Mammary epithelial cell (primary cell): ENCODE data around the gene NBPF6.
"Not testable (repeated sequence)": the region's sequence is repeated elsewhere in the genome, so short reads cannot be mapped to it uniquely, and the experiment has no call there.

Experiments used
- EZH2 ChIP-seq: IDR thresholded peaks from 2 replicates; pipeline ENCODE4 v1.6.1; 2012; ENCODE audit warnings: low read length, inconsistent platforms, borderline replicate concordance
- TF ChIP-seq, protein P1 (sequence below), 2 donors: IDR thresholded peaks in 1 of 2; conservative IDR thresholded peaks in 1 of 2; 2 replicates each; pipeline ENCODE4 v1.5.1; 2011 to 2012; ENCODE audit warnings: inconsistent platforms in 2 of 2, low read length in 2 of 2, mild to moderate bottlenecking in 2 of 2, control low read depth in 1 of 2, low read depth in 1 of 2; ENCODE audit not compliant: insufficient read depth in 1 of 2; ENCODE audit errors: extremely low read depth in 1 of 2

DNA sequence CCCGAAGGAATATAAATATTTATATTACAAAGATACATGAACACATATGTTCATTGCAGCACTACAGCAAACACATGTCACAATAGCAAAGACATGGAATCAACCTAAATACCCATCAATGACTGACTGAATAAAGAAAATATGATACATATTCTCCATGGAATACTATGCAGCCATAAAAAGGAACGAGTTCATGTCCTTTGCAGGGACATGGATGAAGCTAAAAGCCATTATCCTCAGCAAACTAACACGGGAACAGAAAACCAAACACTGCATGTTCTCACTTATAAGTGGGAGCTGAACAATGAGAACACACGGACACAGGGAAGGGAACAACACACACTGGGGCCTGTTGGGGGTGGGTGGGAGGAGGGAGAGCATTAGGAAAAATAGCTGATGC, 46.7 kb downstream of the NBPF6 start:
- TF ChIP-seq EZH2: not testable (repeated sequence)
- TF ChIP-seq, protein P1, sequence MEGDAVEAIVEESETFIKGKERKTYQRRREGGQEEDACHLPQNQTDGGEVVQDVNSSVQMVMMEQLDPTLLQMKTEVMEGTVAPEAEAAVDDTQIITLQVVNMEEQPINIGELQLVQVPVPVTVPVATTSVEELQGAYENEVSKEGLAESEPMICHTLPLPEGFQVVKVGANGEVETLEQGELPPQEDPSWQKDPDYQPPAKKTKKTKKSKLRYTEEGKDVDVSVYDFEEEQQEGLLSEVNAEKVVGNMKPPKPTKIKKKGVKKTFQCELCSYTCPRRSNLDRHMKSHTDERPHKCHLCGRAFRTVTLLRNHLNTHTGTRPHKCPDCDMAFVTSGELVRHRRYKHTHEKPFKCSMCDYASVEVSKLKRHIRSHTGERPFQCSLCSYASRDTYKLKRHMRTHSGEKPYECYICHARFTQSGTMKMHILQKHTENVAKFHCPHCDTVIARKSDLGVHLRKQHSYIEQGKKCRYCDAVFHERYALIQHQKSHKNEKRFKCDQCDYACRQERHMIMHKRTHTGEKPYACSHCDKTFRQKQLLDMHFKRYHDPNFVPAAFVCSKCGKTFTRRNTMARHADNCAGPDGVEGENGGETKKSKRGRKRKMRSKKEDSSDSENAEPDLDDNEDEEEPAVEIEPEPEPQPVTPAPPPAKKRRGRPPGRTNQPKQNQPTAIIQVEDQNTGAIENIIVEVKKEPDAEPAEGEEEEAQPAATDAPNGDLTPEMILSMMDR (conservative IDR thresholded peaks at IDR 0.05 in 1 of 2, IDR thresholded peaks at IDR 0.05 in 1 of 2; ENCODE audit: extremely low read depth in 1 of 2, insufficient read depth in 1 of 2, low read depth in 1 of 2, low read length in 2 of 2): not testable (repeated sequence)
